GM19467 (cell line): Measurements from ENCODE around the gene GFI1B.
"Not testable (repeated sequence)": the region's sequence is repeated elsewhere in the genome, so short reads cannot be mapped to it uniquely, and the experiment has no call there.

Experiments used
- ATAC-seq: cut with Tn5 transposase; IDR thresholded peaks from one replicate; pipeline ENCODE4 v1.9.1; 2021; ENCODE audit warnings: mild to moderate bottlenecking, moderate library complexity; ENCODE audit not compliant: unreplicated experiment

GFI1B gene

GRCh38 chr9:133008406-133008805 lies 29.9 kb downstream of the GFI1B start:
- no peak for ATAC-seq

- no peak for ATAC-seq
Observed at GRCh38 chr9:133008824-133009223, 30.3 kb downstream of the GFI1B start.

GRCh38 chr9:133009906-133010582 lies 31.6 kb downstream of the GFI1B start:
- no peak for ATAC-seq

GRCh38 chr9:133014696-133015095 lies 36.2 kb downstream of the GFI1B start:
- no peak for ATAC-seq

- ATAC-seq: no peak
Observed at GRCh38 chr9:133023117-133023890, 44.8 kb downstream of the GFI1B start.

GRCh38 chr9:133026426-133026825 lies 47.9 kb downstream of the GFI1B start:
- ATAC-seq: no peak

GRCh38 chr9:133027134-133027533 lies 48.6 kb downstream of the GFI1B start:
- ATAC-seq: no peak

- ATAC-seq: no peak
Observed at GRCh38 chr9:133028221-133028620, 49.7 kb downstream of the GFI1B start.

GRCh38 chr9:133029994-133030316 lies 51.5 kb downstream of the GFI1B start:
- ATAC-seq: no peak

- peak; percentile 93 for ATAC-seq
Observed at GRCh38 chr9:133030317-133031129, 52.0 kb downstream of the GFI1B start, which contains the start of gene GTF3C5. Gene GTF3C5, plus strand, starts transcription at chr9:133030997. Its CDS starts 15 bp downstream, at chr9:133031012.

GRCh38 chr9:133031130-133031422 lies 52.6 kb downstream of the GFI1B start:
- ATAC-seq: no peak

GRCh38 chr9:133031496-133031911 lies 53.0 kb downstream of the GFI1B start:
- ATAC-seq: no peak

- ATAC-seq: no peak
Observed at GRCh38 chr9:133032171-133032570, 53.7 kb downstream of the GFI1B start.

GRCh38 chr9:133035669-133036068 lies 57.2 kb downstream of the GFI1B start:
- no peak for ATAC-seq

GRCh38 chr9:133037775-133038515 lies 59.5 kb downstream of the GFI1B start:
- no peak for ATAC-seq

- not testable (repeated sequence) for ATAC-seq
Observed at GRCh38 chr9:133040892-133041479, 62.5 kb downstream of the GFI1B start.
